Heart left ventricle (tissue), 13 donors: ENCODE measurements around the gene CACNA2D1.

Source experiments
- CTCF ChIP-seq, 12 donors: fragments of 200-600 bp; sonication (generic) in 4 of 12; IDR thresholded peaks; one replicate each; pipeline versions ENCODE4 v1.5.0 to v1.8.0; 2018 to 2022; ENCODE audit warnings: antibody characterized with exemption in 12 of 12, mild to moderate bottlenecking in 5 of 12
- POLR2A ChIP-seq, 2 donors: fragments of 450-650 bp; IDR thresholded peaks; one replicate each; pipeline ENCODE4 v1.6.1; 2017; ENCODE audit warnings: antibody characterized with exemption in 2 of 2, mild to moderate bottlenecking in 2 of 2, moderate library complexity in 2 of 2
- donor health status: ischemic (EF 13 %, LVEDD 7.1; RV severe dilation, severe dysfunction).
- donor health status: DM: no; HTN: yes; CAD: no.
- donor health status: DM: no; HTN: no; CAD: no.
- donor health status: ischemic (EF 25% LVEDD 6.9; RV normal size, moderate dysfunction).
- donor health status: ischemic (EF 25% LVEDD 5.7; RV mildly dilated, moderate dysfunction).
- donor health status: ischemic (EF 35%, LVEDD 5.7; RV mildly dilated, moderate dysfunction).
- donor health status: nonischemic (EF 11% LVEDD 7.7; RV severe dilation, severe dysfunction).
- donor health status: DM: yes; HTN: yes; CAD: no.
- donor health status: PGD.
- donor health status: ischemic (EF 29% LVEDD 5.4; RV normal size, mild dysfunction).
- donor health status: nonischemic (EF 23%, LVEDD 6.1; RV moderate dilation, normal function).

DNA sequence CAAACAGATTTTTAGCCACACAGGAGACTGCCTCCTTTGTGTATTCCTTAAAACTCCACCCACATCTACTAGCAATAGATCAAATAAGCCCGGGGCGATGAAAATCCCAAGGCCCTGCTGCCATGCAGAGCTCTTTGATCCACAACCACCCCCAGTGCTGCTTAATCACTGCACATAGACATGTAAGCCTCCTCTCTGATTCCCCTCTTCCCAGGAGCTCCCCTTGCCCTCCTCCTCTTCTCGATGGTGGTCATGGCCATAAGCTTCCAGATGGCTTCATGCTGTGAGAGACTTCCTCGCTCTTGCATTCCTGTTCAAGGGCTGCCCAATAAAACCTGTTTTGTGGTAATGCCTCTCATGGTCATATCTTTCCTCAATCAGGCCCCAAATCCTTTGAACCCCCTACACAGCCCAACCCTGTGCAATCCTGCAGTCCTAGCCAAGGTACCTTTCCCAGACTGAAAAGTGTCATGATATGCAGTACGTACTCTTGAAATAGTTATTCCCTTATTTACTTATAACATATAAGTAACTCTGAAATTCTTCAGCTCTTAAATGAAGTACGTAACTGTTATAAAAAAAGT lies 158.5 kb downstream of the CACNA2D1 start:
- TF ChIP-seq POLR2A (IDR thresholded peaks at IDR 0.05) (no peak), CTCF (IDR thresholded peaks at IDR 0.05) (no peak)
